KBM-7 (cell line): ENCODE data around the gene AP4M1.

Experiments
- DNase-seq: peaks from one replicate; pipeline ENCODE4 v3.0.0-alpha.2; 2015
- in situ Hi-C: fragments of 300-500 bp; cut with MboI; formaldehyde crosslinking; loops from 2 replicates; pipeline ENCODE4 v1.14.3; 2020; ENCODE audit warnings: low sequenced_read_pairs, low pct_unique_long_range_greater_than_20kb, mixed read lengths

Gene AP4M1

DNA sequence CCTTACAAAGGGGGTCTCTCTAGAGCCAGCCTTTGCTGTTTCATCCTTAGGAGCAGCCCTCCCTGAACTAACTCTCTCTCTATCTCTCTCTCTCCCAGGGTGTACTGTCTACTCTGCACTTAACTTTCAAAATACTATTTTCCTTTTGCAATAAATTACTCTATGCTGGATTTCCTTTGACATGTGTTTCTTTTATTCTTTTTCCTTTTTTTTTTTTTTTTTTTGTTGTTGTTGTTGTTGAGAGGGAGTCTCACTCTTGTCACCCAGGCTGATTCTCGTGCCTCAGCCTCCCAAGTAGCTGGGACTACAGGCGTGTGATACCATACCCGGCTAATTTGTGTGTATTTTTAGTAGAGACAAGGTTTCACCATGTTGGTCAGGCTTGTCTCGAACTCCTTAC is 18.5 kb upstream of the AP4M1 start:
- in situ Hi-C loops: no loop called here
- no peak for DNase-seq

GRCh38 chr7:100085515-100085914 is 15.9 kb upstream of the AP4M1 start:
- in situ Hi-C loops: no loop called here
- DNase-seq: no peak

DNA sequence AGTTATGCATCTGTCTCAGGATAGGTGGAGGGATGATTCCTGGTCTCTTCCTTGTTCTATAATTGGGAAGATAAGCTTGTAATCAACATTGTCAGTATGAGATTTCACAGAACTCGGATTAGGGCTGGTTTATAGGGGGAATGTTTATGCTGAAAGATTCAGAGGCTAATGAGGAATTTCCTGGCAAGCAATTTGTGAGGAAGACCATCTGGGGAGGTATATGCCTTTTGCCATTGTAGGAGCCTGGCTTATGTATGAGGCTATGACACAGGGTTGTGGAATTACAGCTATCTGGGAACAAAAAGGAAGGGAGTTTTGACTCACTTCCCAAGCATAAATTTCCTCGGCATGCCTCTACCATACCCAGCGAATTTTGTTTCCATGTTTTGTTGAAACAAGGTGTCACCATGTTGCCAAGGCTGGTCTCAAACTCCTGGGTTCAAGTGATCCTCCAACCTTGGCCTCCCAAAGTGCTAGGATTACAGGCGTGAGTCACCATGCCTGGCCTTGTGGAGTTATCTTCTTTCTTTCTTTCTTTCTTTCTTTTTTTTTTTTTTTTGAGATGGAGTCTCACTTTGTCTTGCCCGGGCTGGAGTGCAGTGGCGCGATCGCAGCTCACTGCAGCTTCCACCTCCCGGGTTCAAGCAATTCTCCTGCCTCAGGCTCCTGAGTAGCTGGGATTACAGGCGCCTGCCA is 14.2 kb upstream of the AP4M1 start:
- DNase-seq: no peak
- in situ Hi-C loops: no loop called here

DNA sequence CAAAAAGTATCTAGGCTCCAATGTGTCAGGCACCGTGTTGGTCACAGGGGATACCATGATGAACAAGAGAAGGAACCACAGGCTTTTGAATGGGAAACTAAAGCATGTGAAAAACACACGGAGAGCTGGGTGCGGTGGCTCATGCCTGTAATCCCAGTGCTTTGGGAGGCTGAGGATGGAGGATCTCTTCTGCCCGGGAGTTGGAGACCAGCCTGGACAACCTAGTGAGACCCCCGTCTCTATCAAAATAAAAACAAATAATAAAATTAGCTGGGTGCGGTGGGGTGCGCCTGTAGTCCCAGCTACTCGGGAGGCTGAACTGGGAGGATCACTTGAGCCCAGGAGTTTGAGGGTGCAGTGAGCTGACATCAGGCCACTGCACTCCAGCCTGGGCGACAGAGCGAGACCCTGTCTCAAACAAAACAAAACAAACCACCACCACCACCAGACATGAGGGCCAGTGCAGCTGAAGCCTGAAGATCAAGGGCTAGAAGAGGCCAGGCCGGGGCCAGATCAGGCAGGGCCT is 13.3 kb upstream of the AP4M1 start:
- no peak for DNase-seq
- in situ Hi-C loops: no loop called here

- in situ Hi-C loops: no loop called here
- peak; percentile 73 for DNase-seq
Observed at GRCh38 chr7:100088621-100089457, 12.6 kb upstream of the AP4M1 start, which contains the start of gene COPS6. COPS6 (plus strand) TSS chr7:100088969; CDS start chr7:100088991, 22 bp downstream.

GRCh38 chr7:100089458-100090196 is 11.8 kb upstream of the AP4M1 start:
- in situ Hi-C loops: no loop called here

GRCh38 chr7:100090527-100091410 is 10.7 kb upstream of the AP4M1 start:
- in situ Hi-C loops: no loop called here
- no peak for DNase-seq

More at GRCh38 chr7:100089458-100090196, 11.8 kb upstream of the AP4M1 start:
- no peak for DNase-seq

DNA sequence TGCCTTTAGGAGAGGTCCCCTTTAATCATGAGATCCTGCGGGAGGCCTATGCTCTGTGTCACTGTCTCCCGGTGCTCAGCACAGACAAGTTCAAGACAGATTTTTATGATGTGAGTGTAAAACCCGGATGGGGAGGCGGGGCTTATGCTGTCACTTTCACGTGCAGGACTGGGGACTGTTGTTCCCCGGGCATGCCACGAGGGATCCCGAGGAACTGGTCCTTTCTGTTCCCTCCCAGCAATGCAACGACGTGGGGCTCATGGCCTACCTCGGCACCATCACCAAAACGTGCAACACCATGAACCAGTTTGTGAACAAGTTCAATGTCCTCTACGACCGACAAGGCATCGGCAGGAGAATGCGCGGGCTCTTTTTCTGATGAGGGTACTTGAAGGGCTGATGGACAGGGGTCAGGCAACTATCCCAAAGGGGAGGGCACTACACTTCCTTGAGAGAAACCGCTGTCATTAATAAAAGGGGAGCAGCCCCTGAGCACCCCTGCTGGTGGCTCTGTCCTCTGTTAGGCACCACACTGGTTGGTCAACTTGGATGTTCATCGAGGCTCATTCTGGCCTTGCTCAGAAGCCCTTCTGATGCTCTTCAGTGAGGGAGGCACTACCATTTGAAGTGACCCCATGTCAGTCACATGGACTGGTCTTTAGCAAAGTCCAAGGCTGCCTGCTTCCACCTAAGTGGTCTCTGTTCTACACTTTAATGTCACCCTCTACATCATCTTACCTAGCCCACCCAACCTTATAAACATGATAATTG is 9.8 kb upstream of the AP4M1 start:
- peak; percentile 29 for DNase-seq
- in situ Hi-C loops: no loop called here

DNA sequence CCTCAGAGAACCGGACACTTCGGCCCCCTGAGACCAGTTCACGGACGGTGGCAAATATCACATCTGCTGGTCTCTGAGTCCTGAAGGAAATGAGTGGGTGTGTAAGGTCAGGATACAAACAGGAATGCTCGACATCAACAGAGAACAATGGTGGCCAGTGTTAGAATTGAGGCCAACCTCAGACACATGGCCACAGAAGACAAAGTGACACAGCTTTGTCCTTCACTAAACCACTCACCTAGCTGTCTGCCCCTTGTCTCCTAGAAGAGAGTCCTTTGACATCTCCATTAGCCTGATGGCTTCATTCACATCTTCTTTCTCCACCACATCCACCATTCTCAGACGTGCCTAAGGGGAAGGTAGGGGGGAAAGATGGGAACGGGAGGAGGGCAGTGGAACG is 8.4 kb upstream of the AP4M1 start:
- in situ Hi-C loops: no loop called here
- no peak for DNase-seq

- DNase-seq: no peak
- in situ Hi-C loops: no loop called here
Observed at GRCh38 chr7:100093498-100093897, 7.9 kb upstream of the AP4M1 start.

DNA sequence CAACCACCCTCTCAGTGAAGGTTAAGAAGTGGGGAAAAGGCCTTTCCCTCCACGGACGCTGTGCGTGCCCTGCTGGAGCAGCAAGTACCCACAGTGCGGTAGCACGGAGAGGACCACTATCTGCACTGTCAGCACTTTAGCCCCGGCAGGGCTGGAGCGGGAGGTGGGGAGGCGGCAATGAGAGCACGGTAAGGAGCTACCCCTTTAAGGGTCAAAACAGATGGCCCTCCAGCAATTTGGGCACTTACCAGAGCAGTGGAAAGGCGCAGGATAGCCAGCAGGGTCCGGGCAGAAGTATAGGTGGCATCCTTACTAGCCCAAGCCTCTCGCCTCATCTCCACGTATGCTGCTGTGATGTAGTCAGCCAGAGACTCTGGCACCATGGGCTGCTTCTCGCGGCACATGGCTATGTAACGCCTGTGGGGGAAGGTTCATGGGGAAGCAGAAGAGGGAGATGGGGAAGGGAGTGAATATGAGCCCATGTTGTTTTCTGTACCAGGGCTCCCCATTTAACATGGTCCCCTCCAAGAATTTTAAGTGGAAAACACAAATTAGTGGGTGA is 7.4 kb upstream of the AP4M1 start:
- no peak for DNase-seq
- in situ Hi-C loops: no loop called here

- in situ Hi-C loops: no loop called here
- no peak for DNase-seq
Observed at GRCh38 chr7:100095289-100095688, 6.2 kb upstream of the AP4M1 start.

GRCh38 chr7:100095704-100096103 is 5.7 kb upstream of the AP4M1 start:
- in situ Hi-C loops: no loop called here
- DNase-seq: no peak

DNA sequence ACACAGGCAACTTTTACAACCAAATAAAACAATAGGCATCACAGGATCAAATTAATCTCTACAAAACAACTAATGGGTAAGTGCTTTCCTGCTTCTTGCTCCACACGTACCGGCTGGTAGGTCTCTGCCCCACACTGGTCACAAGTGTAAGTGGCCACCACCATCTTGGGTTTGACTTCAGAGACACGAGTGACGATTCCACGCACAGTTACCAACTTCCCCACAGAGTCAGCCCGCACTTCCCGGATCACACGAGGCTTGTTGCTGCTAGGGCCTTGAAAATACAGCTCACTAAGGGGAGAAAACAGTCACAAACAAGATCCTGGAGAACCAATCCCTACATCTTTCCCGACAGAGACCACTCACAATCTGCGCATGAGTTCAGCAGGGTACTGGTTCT is 2.5 kb upstream of the AP4M1 start:
- in situ Hi-C loops: no loop called here
- no peak for DNase-seq

DNA sequence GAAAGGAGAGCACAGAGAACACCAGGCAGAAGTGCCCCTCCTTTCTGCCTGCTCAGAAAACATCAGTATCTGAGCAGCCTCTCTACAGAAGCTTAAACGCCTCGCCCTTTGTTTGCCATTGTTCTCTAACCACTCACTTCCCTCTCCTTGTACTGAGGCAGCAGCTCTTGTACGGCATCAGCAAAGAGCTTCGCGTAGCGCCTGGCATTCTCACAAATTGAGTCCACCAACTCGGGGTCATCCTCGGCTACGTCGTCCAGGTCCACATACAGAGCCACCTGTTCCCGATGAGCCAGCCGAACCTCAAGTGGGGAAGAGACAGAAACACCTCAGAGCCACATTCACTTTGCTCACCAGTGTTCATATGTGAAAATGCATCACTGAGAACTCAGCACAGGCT is 2.0 kb upstream of the AP4M1 start:
- in situ Hi-C loops: no loop called here
- no peak for DNase-seq

GRCh38 chr7:100100420-100101015 is 925 bp upstream of the AP4M1 start:
- in situ Hi-C loops: no loop called here
- DNase-seq: peak; percentile 90
